ENCODE measurements around the gene DNAAF8. TPM values are rescaled to one million over a fixed set of nuclear protein-coding genes. Genes with fewer than 3 reads are reported as not detected.

DNAAF8 gene
- total and polyA plus RNA-seq, 2 donors (not counting 3 experiments of a cell fraction or from before 2014, with no cell fraction given) = 0.58 to 1.0 TPM

GRCh38 chr16:4790871-4791270, 56.5 kb downstream of the DNAAF8 start:
- no TSS peak for BruUV-seq (replicated peaks)
- intact Hi-C loops (cut with micrococcal nuclease) (no loop called here), dilution Hi-C loops (cut with MboI; ENCODE audit: extremely low pct_ligation_motif_present, low sequenced_read_pairs) (no loop called here)
- Histone ChIP-seq H3K4me3 (replicated peaks in 1 of 3; ENCODE audit: insufficient read depth in 1 of 3, low read depth in 1 of 3, low read length in 3 of 3) (no peak overlapping the region), H3K4me1 (ENCODE audit: control insufficient read depth, extremely low read depth, insufficient read depth, low read length) (no peaks in the 10 kb centered on the region), H3K79me2 (ENCODE audit: control insufficient read depth, insufficient read depth, low read length) (no peaks in the 10 kb centered on the region), H3K9me1 (replicated peaks; ENCODE audit: control insufficient read depth, extremely low read depth, insufficient read depth, low read length) (no peaks in the 10 kb centered on the region), H3K36me3 (ENCODE audit: control insufficient read depth in 2 of 2, extremely low read depth in 1 of 2, insufficient read depth in 2 of 2, low read length in 2 of 2) (no peaks in the 10 kb centered on the region), H3K4me2 (ENCODE audit: insufficient read depth, low read length) (no peak overlapping the region), H3K9ac (replicated peaks; ENCODE audit: extremely low read depth, insufficient read depth, low read length) (no peak overlapping the region), H3K9me3 (replicated peaks; ENCODE audit: control insufficient read depth, insufficient read depth, low read length) (no peaks in the 10 kb centered on the region), H4K20me1 (replicated peaks; ENCODE audit: control insufficient read depth, extremely low read depth, insufficient read depth, low read length) (no peaks in the 10 kb centered on the region), H2AFZ (ENCODE audit: low read depth, low read length) (no peak overlapping the region), H3K27me3 (ENCODE audit: control insufficient read depth in 2 of 2, insufficient read depth in 2 of 2, low read length in 2 of 2) (no peaks in the 10 kb centered on the region), H3K27ac (ENCODE audit: insufficient read depth, low read depth, low read length) (no peak overlapping the region)
- FAIRE-seq = no peak
- POLR2A ChIA-PET = no interaction called here
- no peak for DNase-seq (ENCODE audit: low read depth, low spot score)
- TF ChIP-seq FOS (IDR thresholded peaks at IDR 0.05; ENCODE audit: borderline replicate concordance, insufficient read depth, low read length) = no peak
- TF ChIP-seq CTCF (IDR thresholded peaks at IDR 0.05; ENCODE audit: extremely low read depth in 1 of 2, insufficient read depth in 1 of 2, low read depth in 1 of 2, low read length in 2 of 2) = no peak
- TF ChIP-seq POLR2AphosphoS5 (IDR thresholded peaks at IDR 0.05; ENCODE audit: insufficient read depth, low read depth, low read length) = no peak
- TF ChIP-seq MAX (IDR thresholded peaks at IDR 0.05; ENCODE audit: insufficient read depth, insufficient read length) = no peak
- no peak for TF ChIP-seq GATA2 (IDR thresholded peaks at IDR 0.05; ENCODE audit: insufficient read depth, insufficient read length, low read depth, low read length)
- no peak for TF ChIP-seq JUN (IDR thresholded peaks at IDR 0.05; ENCODE audit: borderline replicate concordance, insufficient read depth, insufficient read length, low read depth)
- no peak for TF ChIP-seq MYC (IDR thresholded peaks at IDR 0.05; ENCODE audit: low read depth, low read length)
- no peak for TF ChIP-seq POLR2A (IDR thresholded peaks at IDR 0.05; ENCODE audit: low read depth, low read length)
- TF ChIP-seq EZH2 (IDR thresholded peaks at IDR 0.05; ENCODE audit: borderline replicate concordance, low read depth, low read length, severe bottlenecking) = no peak
- CTCF ChIA-PET = no interaction called here

Measured in endothelial cell of umbilical vein (primary cell).